Keratinocyte (primary cell): ENCODE measurements around the gene RANBP10. TPM values are rescaled to one million over a fixed set of nuclear protein-coding genes. Genes with fewer than 3 reads are reported as not detected.

ENCODE experiments used
- DNase-seq: peaks from one replicate; pipeline ENCODE4 v3.0.0-alpha.2; 2011; ENCODE audit warnings: low read depth, missing footprints, low spot score
- FAIRE-seq: peaks from 2 replicates; lab custom pipeline; 2011; peaks lifted over from hg19 to GRCh38; lab: Jason Lieb, UNC
- H2AFZ ChIP-seq: 2 replicates; pipeline ENCODE4 v1.6.0; 2012; ENCODE audit warnings: low read length, control low read depth, inconsistent platforms; ENCODE audit not compliant: control insufficient read depth
- H3K27ac ChIP-seq: 2 replicates; pipeline ENCODE4 v1.5.1; 2011; ENCODE audit warnings: low read length; ENCODE audit not compliant: control insufficient read depth, insufficient read depth
- H3K27me3 ChIP-seq: 3 replicates; pipeline ENCODE4 v1.6.0; 2011; ENCODE audit warnings: low read length; ENCODE audit not compliant: control insufficient read depth, insufficient read depth; ENCODE audit errors: extremely low read depth
- H3K36me3 ChIP-seq, 2 experiments: 2 replicates in 1 of 2; 3 replicates in 1 of 2; pipeline ENCODE4 v1.5.1; 2011; ENCODE audit warnings: low read length in 2 of 2, mild to moderate bottlenecking in 1 of 2; ENCODE audit not compliant: control insufficient read depth in 2 of 2, insufficient read depth in 2 of 2; ENCODE audit errors: extremely low read depth in 1 of 2
- H3K4me1 ChIP-seq: 3 replicates; pipeline ENCODE4 v1.5.1; 2011; ENCODE audit warnings: low read length; ENCODE audit not compliant: control insufficient read depth, insufficient read depth; ENCODE audit errors: extremely low read depth
- H3K4me2 ChIP-seq: 3 replicates; pipeline ENCODE4 v1.6.0; 2011; ENCODE audit warnings: low read depth, low read length; ENCODE audit not compliant: control insufficient read depth, insufficient read depth; ENCODE audit errors: extremely low read depth
- H3K4me3 ChIP-seq, 3 experiments: fragments of 200-600 bp in 1 of 3; sonication (generic) in 1 of 3; 2 replicates in 2 of 3; 3 replicates in 1 of 3; pipeline ENCODE4 v1.5.1; 2011 to 2016; ENCODE audit warnings: low read length in 3 of 3, mild to moderate bottlenecking in 3 of 3, control low read depth in 2 of 3, inconsistent platforms in 1 of 3, low read depth in 1 of 3, mixed read lengths in 1 of 3, mixed run types in 1 of 3, moderate library complexity in 1 of 3; ENCODE audit not compliant: control insufficient read depth in 2 of 3, insufficient read depth in 2 of 3; ENCODE audit errors: extremely low read depth in 1 of 3
- H3K79me2 ChIP-seq: 2 replicates; pipeline ENCODE4 v1.6.0; 2012; ENCODE audit warnings: low read length; ENCODE audit not compliant: control insufficient read depth, insufficient read depth
- H3K9ac ChIP-seq: 3 replicates; pipeline ENCODE4 v1.6.0; 2011; ENCODE audit warnings: low read length; ENCODE audit not compliant: control insufficient read depth, insufficient read depth; ENCODE audit errors: extremely low read depth
- H3K9me1 ChIP-seq: 3 replicates; pipeline ENCODE4 v1.6.0; 2011; ENCODE audit warnings: low read length; ENCODE audit not compliant: control insufficient read depth, insufficient read depth; ENCODE audit errors: extremely low read depth
- H3K9me3 ChIP-seq: 2 replicates; pipeline ENCODE4 v1.5.1; 2012; ENCODE audit warnings: low read depth, low read length; ENCODE audit not compliant: control insufficient read depth
- H4K20me1 ChIP-seq: 3 replicates; pipeline ENCODE4 v1.6.0; 2011; ENCODE audit warnings: low read length; ENCODE audit not compliant: control insufficient read depth, insufficient read depth; ENCODE audit errors: extremely low read depth
- EZH2 ChIP-seq: IDR thresholded peaks from one replicate; pipeline ENCODE4 v1.6.1; 2012; ENCODE audit warnings: inconsistent platforms, mild to moderate bottlenecking, low read length, moderate library complexity
- dilution Hi-C: fragments of 300-500 bp; cut with MboI; formaldehyde crosslinking; loops from one replicate; pipeline ENCODE4 v1.7.0; 2020; ENCODE audit warnings: low sequenced_read_pairs; ENCODE audit not compliant: extremely low pct_ligation_motif_present
- polyA plus RNA-seq, 5 experiments: library from polyadenylated mRNA; depleted of rRNA in 3 of 5; stranded (reverse) in 3 of 5; stranded (forward) in 1 of 5; unstranded in 1 of 5; fragments of >200 nt; gene quantifications; 1 replicate in 1 of 5; 2 replicates in 3 of 5; 3 replicates in 1 of 5; pipeline versions ENCODE4 v1.2.1 to v1.2.3, GENCODE V29; 2011 to 2012; ENCODE audit warnings: missing spikeins in 2 of 5, low read depth in 1 of 5, low replicate concordance in 1 of 5
- TF ChIP-seq, protein P1 (sequence below), 3 experiments: IDR thresholded peaks in 1 of 3; conservative IDR thresholded peaks in 1 of 3; optimal IDR thresholded peaks in 1 of 3; 2 replicates in 2 of 3; 3 replicates in 1 of 3; pipeline versions ENCODE3 to v1.5.1; 2011; ENCODE audit warnings: low read length in 3 of 3, mild to moderate bottlenecking in 3 of 3, moderate library complexity in 2 of 3, control low read depth in 1 of 3, inconsistent platforms in 1 of 3; ENCODE audit not compliant: insufficient read depth in 2 of 3; ENCODE audit errors: extremely low read depth in 1 of 3

The RANBP10 gene
- polyA plus RNA-seq, 1 donor (not counting 4 experiments of a cell fraction or from before 2014, with no cell fraction given): 9.5 TPM

DNA sequence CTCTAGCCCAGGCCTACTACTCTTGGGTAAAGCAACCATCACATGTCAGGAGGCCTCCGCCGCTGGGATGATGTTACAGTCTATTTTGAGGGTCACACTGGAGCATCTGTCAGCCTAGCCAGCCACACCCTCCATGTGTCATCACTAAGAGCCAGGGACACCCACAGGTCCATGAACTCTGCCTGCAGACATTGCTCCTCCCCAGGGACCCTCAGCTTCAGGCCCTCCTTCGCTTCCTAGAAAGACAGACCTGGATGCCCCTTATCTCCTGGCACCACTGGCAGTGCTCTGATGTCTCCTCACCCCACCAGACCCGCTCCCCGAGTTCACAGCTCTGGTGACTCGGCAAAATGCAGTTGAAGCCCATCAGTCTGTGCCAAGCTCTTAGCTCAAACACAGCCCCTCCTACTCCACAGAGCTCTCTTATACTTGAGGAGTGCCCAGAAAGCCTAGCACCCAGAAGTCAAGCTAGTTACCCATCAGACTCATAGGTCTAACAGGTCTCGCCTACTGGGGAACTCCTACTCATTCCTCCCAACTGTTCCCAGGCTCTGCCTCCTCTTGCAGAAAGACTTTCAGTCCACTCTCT is 5.9 kb downstream of the RANBP10 start:
- H3K79me2 ChIP-seq: peaks cover 37% of the 10 kb centered on the region
- H3K27ac ChIP-seq: no peak overlapping the region
- H3K27me3 ChIP-seq: no peaks in the 10 kb centered on the region
- TF ChIP-seq, protein P1, sequence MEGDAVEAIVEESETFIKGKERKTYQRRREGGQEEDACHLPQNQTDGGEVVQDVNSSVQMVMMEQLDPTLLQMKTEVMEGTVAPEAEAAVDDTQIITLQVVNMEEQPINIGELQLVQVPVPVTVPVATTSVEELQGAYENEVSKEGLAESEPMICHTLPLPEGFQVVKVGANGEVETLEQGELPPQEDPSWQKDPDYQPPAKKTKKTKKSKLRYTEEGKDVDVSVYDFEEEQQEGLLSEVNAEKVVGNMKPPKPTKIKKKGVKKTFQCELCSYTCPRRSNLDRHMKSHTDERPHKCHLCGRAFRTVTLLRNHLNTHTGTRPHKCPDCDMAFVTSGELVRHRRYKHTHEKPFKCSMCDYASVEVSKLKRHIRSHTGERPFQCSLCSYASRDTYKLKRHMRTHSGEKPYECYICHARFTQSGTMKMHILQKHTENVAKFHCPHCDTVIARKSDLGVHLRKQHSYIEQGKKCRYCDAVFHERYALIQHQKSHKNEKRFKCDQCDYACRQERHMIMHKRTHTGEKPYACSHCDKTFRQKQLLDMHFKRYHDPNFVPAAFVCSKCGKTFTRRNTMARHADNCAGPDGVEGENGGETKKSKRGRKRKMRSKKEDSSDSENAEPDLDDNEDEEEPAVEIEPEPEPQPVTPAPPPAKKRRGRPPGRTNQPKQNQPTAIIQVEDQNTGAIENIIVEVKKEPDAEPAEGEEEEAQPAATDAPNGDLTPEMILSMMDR (optimal IDR thresholded peaks at IDR 0.05 in 1 of 3, IDR thresholded peaks at IDR 0.05 in 1 of 3, conservative IDR thresholded peaks at IDR 0.05 in 1 of 3; ENCODE audit: extremely low read depth in 1 of 3, insufficient read depth in 2 of 3, low read length in 3 of 3): no peak
- no peak for TF ChIP-seq EZH2
- H2AFZ ChIP-seq: no peak overlapping the region
- peaks cover 10 to 14% of the 10 kb centered on the region in 2 experiments for H3K36me3 ChIP-seq
- no peak overlapping the region for H3K4me3 ChIP-seq
- H3K9ac ChIP-seq: no peak overlapping the region
- DNase-seq (no peak), FAIRE-seq (no peak)
- peaks cover 2% of the 10 kb centered on the region for H3K9me1 ChIP-seq
- H3K9me3 ChIP-seq: no peaks in the 10 kb centered on the region
- peaks cover 5% of the 10 kb centered on the region for H3K4me1 ChIP-seq
- H4K20me1 ChIP-seq: no peaks in the 10 kb centered on the region
- dilution Hi-C loops: no loop called here
- no peak overlapping the region for H3K4me2 ChIP-seq

GRCh38 chr16:67796099-67796718 is 10.2 kb downstream of the RANBP10 start:
- FAIRE-seq: no peak
- H2AFZ ChIP-seq: no peak overlapping the region
- dilution Hi-C loops: no loop called here
- H3K4me2 ChIP-seq: no peak overlapping the region
- no peak overlapping the region for H3K4me3 ChIP-seq
- no peaks in the 10 kb centered on the region for H4K20me1 ChIP-seq
- H3K27ac ChIP-seq: no peak overlapping the region
- peaks cover 8% of the 10 kb centered on the region in 2 experiments for H3K36me3 ChIP-seq
- no peaks in the 10 kb centered on the region for H3K9me1 ChIP-seq
- no peak for DNase-seq
- H3K79me2 ChIP-seq: peaks cover 27% of the 10 kb centered on the region
- H3K9ac ChIP-seq: no peak overlapping the region
- no peaks in the 10 kb centered on the region for H3K9me3 ChIP-seq
- H3K4me1 ChIP-seq: no peaks in the 10 kb centered on the region
- no peaks in the 10 kb centered on the region for H3K27me3 ChIP-seq
- TF ChIP-seq EZH2: no peak
- TF ChIP-seq, protein P1 (optimal IDR thresholded peaks at IDR 0.05 in 1 of 3, IDR thresholded peaks at IDR 0.05 in 1 of 3, conservative IDR thresholded peaks at IDR 0.05 in 1 of 3; ENCODE audit: extremely low read depth in 1 of 3, insufficient read depth in 2 of 3, low read length in 3 of 3): no peak
